Subcutaneous abdominal adipose tissue (tissue), 5 donors: ENCODE data around the gene TMEM100.
"Not testable (repeated sequence)": the region's sequence is repeated elsewhere in the genome, so short reads cannot be mapped to it uniquely, and the experiment has no call there.

Source experiments
- H3K27ac ChIP-seq: one replicate; pipeline ENCODE4 v1.7.0; 2013; ENCODE audit warnings: low read depth, mild to moderate bottlenecking, inconsistent platforms, low read length, moderate library complexity
- H3K27me3 ChIP-seq, 5 donors: one replicate each; pipeline ENCODE4 v1.7.0; 2013; ENCODE audit warnings: low read length in 5 of 5, inconsistent platforms in 1 of 5; ENCODE audit not compliant: control insufficient read depth in 5 of 5, insufficient read depth in 4 of 5
- H3K36me3 ChIP-seq, 5 donors: one replicate each; pipeline ENCODE4 v1.7.0; 2013; ENCODE audit warnings: low read length in 5 of 5; ENCODE audit not compliant: control insufficient read depth in 5 of 5, insufficient read depth in 5 of 5
- H3K4me1 ChIP-seq, 5 donors: one replicate each; pipeline ENCODE4 v1.7.0; 2013; ENCODE audit warnings: low read length in 5 of 5, mild to moderate bottlenecking in 3 of 5, moderate library complexity in 1 of 5; ENCODE audit not compliant: control insufficient read depth in 5 of 5, insufficient read depth in 5 of 5
- H3K4me3 ChIP-seq, 5 donors: one replicate each; pipeline ENCODE4 v1.7.0; 2013; ENCODE audit warnings: low read length in 5 of 5, low read depth in 1 of 5
- H3K9ac ChIP-seq, 5 donors: one replicate each; pipeline ENCODE4 v1.7.0; 2013; ENCODE audit warnings: low read length in 5 of 5, mild to moderate bottlenecking in 4 of 5, moderate library complexity in 3 of 5
- H3K9me3 ChIP-seq, 5 donors: one replicate each; pipeline ENCODE4 v1.7.0; 2013; ENCODE audit warnings: low read length in 5 of 5; ENCODE audit not compliant: control insufficient read depth in 5 of 5
- donor health status: healthy.
- donor health status: healthy.
- donor health status: healthy.
- donor health status: healthy.
- donor health status: healthy.

Gene TMEM100

DNA sequence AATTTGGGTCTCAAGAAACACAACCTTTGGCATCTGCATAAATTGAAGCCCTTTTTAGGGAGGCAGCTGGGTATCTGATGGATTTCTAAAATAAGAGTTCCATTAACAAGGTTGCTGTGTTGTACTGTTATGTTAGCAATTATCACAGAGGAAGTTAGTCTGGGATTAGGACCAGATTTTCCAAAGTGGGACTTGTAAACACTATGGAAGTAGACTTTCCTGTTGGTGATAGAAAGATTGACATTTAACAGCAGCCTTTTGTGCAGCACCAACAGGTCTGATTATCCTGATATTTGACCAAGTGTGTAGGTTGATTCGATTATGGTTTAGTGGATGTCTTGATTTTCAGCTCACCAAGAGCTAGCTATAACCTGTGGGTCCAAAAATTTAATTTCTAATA, 46.4 kb downstream of the TMEM100 start:
- Histone ChIP-seq H3K36me3 (no peaks in the 10 kb centered on the region), H3K27me3 (no peaks in the 10 kb centered on the region), H3K9ac (no peak overlapping the region), H3K27ac (no peak overlapping the region), H3K4me1 (peaks cover 0 to 18% (median 6%) of the 10 kb centered on the region in 5 donors), H3K9me3 (no peaks in the 10 kb centered on the region), H3K4me3 (no peak overlapping the region)

DNA sequence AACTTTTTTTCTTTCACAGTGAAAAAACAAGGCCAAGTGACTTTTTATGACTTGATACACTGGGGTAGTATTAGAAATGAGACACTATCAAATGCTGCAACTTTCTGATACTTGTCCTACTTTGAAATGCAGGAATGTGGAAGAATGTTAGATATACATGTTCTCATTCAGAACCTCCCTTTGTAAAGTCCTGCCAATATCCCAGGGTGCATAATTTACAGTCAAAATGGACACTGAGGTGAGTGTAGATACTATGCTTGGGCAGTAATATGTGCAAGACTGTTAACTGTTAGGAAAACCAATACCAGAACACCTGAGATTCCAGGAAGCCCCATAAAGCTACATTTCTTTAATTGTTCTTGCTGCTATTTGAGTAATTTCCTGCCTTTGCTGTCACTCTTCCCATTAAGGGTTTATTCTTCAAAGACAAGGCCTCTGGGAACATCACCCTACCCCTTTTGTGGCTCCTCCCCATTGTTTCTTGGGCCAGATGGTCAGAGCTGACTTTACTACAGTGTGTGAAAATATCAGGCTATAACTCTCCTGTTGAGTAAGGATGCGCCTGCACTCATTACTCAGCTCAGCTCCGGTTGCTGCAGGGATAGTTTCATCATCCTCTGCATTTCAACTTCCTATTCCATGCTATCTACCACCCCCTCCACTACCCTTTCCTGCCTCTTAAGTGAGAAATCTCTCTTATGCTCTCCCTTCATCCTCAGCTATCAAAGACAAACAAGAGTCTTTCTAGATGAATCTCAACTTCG, 48.7 kb downstream of the TMEM100 start:
- H3K36me3 ChIP-seq: no peaks in the 10 kb centered on the region
- H3K4me1 ChIP-seq: peaks cover 0 to 18% (median 6%) of the 10 kb centered on the region in 5 donors
- no peaks in the 10 kb centered on the region for H3K27me3 ChIP-seq
- H3K27ac ChIP-seq: no peak overlapping the region
- no peak overlapping the region for H3K4me3 ChIP-seq
- H3K9ac ChIP-seq: no peak overlapping the region
- no peaks in the 10 kb centered on the region for H3K9me3 ChIP-seq

DNA sequence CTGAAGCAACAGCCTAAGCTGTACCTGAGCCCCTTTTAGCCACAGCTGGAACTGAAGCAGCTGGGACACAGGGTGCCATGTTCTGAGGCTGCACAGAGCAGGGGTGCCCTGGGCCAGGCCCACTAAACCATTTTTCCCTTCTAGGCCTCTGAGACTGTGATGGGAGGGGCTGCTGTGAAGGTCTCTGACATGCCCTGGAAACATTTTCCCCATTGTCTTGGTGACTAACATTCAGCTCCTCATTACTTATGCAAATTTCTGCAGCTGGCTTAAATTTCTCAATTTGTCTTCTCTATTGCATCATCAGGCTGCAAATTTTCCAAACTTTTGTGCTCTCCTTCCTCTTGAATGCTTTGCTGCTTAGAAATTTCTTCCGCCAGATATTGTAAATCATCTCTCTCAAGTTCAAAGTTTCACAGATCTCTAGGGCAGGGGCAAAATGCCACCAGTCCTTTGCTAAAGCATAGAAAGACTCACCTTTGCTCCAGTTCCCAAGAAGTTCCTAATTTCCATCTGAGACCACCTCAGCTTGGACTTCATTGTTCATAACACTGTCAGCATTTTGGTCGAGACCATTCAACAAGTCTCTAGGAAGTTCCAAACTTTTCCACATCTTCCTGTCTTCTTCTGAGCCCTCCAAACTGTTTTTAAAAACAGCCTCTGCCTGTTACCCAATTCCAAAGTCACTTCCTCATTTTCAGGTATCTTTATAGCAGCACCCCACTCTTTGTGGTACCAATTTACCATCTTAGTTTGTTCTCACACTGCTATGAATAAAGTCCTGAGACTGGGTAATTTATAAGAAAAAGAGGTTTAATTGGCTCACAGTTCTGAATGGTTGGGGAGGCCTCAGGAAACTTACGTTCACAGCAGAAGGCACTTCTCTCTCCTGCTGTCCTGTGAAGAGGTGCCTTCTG, 49.8 kb downstream of the TMEM100 start:
- H3K4me3 ChIP-seq: no peak overlapping the region
- no peaks in the 10 kb centered on the region for H3K36me3 ChIP-seq
- H3K27me3 ChIP-seq: no peaks in the 10 kb centered on the region
- no peaks in the 10 kb centered on the region for H3K9me3 ChIP-seq
- peaks cover 0 to 18% (median 6%) of the 10 kb centered on the region in 5 donors for H3K4me1 ChIP-seq
- H3K27ac ChIP-seq: peak overlapping the region; percentile 21
- H3K9ac ChIP-seq: no peak overlapping the region

DNA sequence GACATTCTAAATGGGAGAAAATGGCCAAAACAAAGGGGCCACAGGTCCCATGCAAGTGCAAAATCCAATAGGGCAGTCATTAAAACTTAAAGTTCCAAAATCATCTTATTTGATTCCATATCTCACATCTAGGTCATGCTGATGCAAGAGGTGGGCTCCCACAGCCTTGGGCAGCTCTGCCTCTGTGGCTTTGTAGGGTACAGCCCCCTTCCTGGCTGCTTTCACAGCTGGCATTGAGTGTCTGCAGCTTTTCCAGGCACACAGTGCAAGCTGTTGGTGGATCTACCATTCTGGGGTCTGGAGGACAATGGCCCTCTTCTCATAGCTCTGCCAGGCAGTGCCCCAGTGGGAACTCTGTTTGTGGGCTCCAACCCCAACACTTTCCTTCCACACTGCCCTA, 50.7 kb downstream of the TMEM100 start:
- H3K36me3 ChIP-seq, H3K27ac ChIP-seq, H3K9me3 ChIP-seq, H3K9ac ChIP-seq, H3K4me3 ChIP-seq, H3K27me3 ChIP-seq: not testable (repeated sequence)
- H3K4me1 ChIP-seq: peaks cover 0 to 18% (median 6%) of the 10 kb centered on the region in 5 donors
